ENCODE results near the gene CNGA3.

CNGA3 gene

DNA sequence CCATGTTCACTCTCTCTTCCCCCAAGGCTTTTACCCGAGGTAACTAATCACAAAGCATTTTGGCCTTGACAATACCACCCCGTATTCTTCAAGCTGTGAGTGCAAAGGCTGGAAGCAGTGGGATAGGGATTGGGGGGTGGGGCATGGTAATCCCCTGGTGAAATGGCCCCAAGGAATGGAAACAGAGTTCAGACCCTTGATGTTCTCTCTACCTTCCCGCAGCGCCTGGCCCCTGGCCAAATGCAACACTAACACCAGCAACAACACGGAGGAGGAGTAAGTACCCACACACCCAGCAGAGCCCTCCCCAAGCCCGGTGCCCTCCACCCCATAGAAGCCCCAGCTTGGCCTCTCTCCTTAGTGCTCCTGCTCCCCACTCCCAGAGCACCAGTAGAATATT lies 36.9 kb downstream of the CNGA3 start:
- DNase-seq, result no peak
- Mint-ChIP-seq H3K4me1 (peaks cover 7% of the 10 kb centered on the region), H3K27me3 (ENCODE audit: low read depth, poor library complexity) (no peaks in the 10 kb centered on the region), H3K27ac (no peak overlapping the region), H3K4me3 (no peak overlapping the region), H3K9me3 (no peaks in the 10 kb centered on the region), H3K36me3 (ENCODE audit: low read depth) (no peaks in the 10 kb centered on the region)
- TF ChIP-seq, protein P1, sequence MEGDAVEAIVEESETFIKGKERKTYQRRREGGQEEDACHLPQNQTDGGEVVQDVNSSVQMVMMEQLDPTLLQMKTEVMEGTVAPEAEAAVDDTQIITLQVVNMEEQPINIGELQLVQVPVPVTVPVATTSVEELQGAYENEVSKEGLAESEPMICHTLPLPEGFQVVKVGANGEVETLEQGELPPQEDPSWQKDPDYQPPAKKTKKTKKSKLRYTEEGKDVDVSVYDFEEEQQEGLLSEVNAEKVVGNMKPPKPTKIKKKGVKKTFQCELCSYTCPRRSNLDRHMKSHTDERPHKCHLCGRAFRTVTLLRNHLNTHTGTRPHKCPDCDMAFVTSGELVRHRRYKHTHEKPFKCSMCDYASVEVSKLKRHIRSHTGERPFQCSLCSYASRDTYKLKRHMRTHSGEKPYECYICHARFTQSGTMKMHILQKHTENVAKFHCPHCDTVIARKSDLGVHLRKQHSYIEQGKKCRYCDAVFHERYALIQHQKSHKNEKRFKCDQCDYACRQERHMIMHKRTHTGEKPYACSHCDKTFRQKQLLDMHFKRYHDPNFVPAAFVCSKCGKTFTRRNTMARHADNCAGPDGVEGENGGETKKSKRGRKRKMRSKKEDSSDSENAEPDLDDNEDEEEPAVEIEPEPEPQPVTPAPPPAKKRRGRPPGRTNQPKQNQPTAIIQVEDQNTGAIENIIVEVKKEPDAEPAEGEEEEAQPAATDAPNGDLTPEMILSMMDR (IDR thresholded peaks at IDR 0.05), result no peak

DNA sequence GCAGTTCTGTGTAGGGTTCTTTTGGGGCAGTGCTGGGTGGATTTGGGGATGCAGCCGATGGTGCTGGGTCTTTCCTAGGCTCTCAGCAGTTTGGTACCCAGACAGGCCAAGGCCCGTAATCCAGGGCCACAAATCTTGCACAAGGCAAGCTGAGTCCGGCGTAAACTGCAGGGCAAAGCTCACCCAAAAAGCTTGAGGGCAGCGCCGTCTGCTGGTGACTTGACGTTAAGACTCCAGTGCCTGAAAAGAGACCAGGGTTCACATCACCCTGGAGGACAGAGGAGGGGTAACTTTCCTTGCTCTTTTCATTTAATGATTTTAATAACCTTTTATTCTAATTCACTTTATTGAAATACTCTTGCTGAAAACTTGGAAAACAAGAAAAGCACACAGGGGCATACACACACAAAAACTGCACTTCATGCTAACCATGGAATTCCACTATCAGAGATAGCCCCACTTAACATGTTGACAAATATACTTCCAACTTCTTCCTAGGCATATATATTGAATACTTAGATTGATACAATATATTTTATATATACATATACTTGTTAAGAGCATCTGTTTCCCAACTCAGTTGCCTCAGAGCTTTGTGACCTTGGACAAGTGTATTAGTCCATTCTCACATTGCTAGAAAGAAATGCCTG lies 38.9 kb downstream of the CNGA3 start:
- Mint-ChIP-seq H3K9me3 (no peaks in the 10 kb centered on the region), H3K4me1 (peaks cover 4% of the 10 kb centered on the region), H3K36me3 (ENCODE audit: low read depth) (no peaks in the 10 kb centered on the region), H3K4me3 (no peak overlapping the region), H3K27ac (no peak overlapping the region), H3K27me3 (ENCODE audit: low read depth, poor library complexity) (no peaks in the 10 kb centered on the region)
- TF ChIP-seq, protein P1 (IDR thresholded peaks at IDR 0.05), result peak; percentile 98
- peak; percentile 87 for DNase-seq

DNA sequence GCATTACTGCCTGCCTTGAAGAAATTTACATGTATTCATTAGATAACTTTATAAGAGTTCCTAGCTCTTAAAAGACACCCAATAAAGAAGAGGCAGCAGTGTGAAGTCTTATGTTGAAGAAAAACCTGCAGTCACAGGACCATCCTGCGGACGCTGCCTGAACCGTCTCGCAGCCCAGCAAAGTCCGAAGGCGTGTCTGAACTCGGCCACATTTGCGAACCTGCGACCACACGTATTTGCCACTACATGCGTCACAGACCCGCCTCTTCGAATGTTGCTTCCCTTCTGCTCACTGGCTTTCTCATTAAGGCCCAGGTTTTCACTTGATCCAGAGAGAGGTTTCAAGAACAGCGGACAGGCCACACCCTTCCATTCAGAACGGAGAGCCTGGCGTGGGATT lies 41.2 kb downstream of the CNGA3 start:
- H3K9me3 Mint-ChIP-seq, result no peaks in the 10 kb centered on the region
- no peak overlapping the region for H3K4me3 Mint-ChIP-seq
- no peak for DNase-seq
- H3K27me3 Mint-ChIP-seq (ENCODE audit: low read depth, poor library complexity), result peaks cover 7% of the 10 kb centered on the region
- no peak overlapping the region for H3K27ac Mint-ChIP-seq
- peaks cover 4% of the 10 kb centered on the region for H3K4me1 Mint-ChIP-seq
- no peaks in the 10 kb centered on the region for H3K36me3 Mint-ChIP-seq (ENCODE audit: low read depth)
- TF ChIP-seq, protein P1 (IDR thresholded peaks at IDR 0.05), result no peak

DNA sequence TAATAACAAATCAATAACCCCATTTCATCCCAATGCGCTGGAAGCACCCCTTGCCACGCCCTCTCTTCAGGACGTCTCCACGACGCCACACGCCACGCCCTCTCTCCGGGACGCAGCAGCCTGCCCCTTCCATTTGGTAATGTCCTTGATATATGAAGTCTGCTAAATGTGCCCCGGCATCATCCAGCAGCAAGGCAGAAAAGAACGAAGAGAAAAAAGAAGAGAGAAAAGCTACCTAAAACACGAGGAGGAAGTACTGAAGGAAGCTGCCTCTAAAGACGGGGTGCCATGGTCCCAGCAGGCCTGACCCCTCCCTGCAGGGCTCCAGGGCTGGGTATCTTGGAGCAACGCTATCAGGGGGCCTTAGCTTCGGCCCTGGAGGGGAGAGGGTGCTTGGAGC lies 41.8 kb downstream of the CNGA3 start:
- Mint-ChIP-seq H3K27ac (no peak overlapping the region), H3K9me3 (no peaks in the 10 kb centered on the region), H3K36me3 (ENCODE audit: low read depth) (no peaks in the 10 kb centered on the region), H3K4me3 (no peak overlapping the region), H3K4me1 (peaks cover 4% of the 10 kb centered on the region), H3K27me3 (ENCODE audit: low read depth, poor library complexity) (peaks cover 7% of the 10 kb centered on the region)
- TF ChIP-seq, protein P1 (IDR thresholded peaks at IDR 0.05), result no peak
- no peak for DNase-seq

DNA sequence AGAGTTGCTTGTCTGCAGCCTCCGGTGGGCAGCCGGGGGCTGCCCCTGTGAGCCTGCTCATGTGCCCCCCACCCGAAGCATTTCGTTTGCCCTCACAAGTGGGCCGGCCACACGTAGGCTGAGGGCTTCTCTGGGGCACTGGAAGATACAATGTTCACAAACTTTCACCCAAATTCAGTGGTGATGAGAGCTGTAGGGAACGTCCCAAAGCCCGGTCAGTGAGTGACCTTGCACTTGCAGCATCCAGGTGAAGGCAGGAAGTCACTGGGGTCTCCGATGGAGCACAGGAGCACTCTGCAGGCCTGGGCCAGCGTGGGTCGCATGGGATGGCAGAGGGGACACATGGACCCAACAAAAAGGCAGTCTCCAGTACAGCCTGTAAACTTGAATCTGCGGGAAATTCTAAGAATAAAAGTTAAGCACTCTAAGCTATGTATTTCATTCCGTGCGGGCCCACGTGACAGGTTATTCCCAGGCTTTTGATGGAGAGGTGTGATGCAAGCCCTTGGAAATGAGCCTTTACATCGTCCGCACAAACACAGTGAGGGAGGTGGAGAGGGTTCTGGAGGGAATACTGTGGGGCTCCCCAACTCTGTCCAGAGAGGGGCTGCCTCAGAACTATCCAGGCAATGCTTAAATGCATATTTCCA lies 42.5 kb downstream of the CNGA3 start:
- TF ChIP-seq, protein P1 (IDR thresholded peaks at IDR 0.05), result no peak
- Mint-ChIP-seq H3K36me3 (ENCODE audit: low read depth) (no peaks in the 10 kb centered on the region), H3K4me1 (peaks cover 4% of the 10 kb centered on the region), H3K27ac (no peak overlapping the region), H3K9me3 (no peaks in the 10 kb centered on the region), H3K27me3 (ENCODE audit: low read depth, poor library complexity) (peaks cover 10% of the 10 kb centered on the region), H3K4me3 (no peak overlapping the region)
- no peak for DNase-seq

DNA sequence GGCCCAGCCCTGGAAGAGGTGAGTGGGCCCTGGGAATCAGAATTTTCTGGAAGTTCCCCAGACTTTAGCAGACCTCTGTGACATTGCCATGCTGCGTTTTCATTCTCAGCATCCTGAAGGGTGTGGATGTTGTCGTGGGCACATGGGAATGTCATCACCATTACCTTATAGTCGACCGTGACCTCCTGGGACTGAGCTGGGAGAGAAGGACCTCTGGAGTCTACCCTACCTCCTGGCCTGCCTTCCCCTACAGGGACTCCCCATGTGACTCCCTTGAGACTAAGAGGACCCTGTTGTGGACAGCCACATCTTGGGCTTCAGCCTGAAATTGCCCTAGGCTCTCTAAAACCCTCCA lies 43.0 kb downstream of the CNGA3 start:
- no peaks in the 10 kb centered on the region for H3K36me3 Mint-ChIP-seq (ENCODE audit: low read depth)
- DNase-seq, result no peak
- peaks cover 10% of the 10 kb centered on the region for H3K27me3 Mint-ChIP-seq (ENCODE audit: low read depth, poor library complexity)
- no peak overlapping the region for H3K27ac Mint-ChIP-seq
- no peak overlapping the region for H3K4me3 Mint-ChIP-seq
- peaks cover 4% of the 10 kb centered on the region for H3K4me1 Mint-ChIP-seq
- TF ChIP-seq, protein P1 (IDR thresholded peaks at IDR 0.05), result no peak
- no peaks in the 10 kb centered on the region for H3K9me3 Mint-ChIP-seq
